OCI-LY1 (cell line): Measurements from ENCODE around the gene SH3YL1.

Source experiments
- H2AFZ ChIP-seq: fragments of 200-600 bp; sonication (generic), shearing (Covaris generic); 2 replicates; pipeline ENCODE4 v1.6.0; 2014; ENCODE audit warnings: antibody characterized with exemption, mild to moderate bottlenecking, low read length
- H3F3A ChIP-seq: fragments of 200-600 bp; sonication (generic), shearing (Covaris generic); 2 replicates; pipeline ENCODE4 v1.6.0; 2014; ENCODE audit warnings: mild to moderate bottlenecking, antibody characterized with exemption, low read length, moderate library complexity; ENCODE audit not compliant: insufficient read depth
- H3K27ac ChIP-seq: fragments of 200-600 bp; sonication (generic); 2 replicates; pipeline ENCODE4 v1.5.1; 2014; ENCODE audit warnings: low read length, mixed run types, mild to moderate bottlenecking, low read depth; ENCODE audit not compliant: poor library complexity, severe bottlenecking
- H3K27me3 ChIP-seq: fragments of 200-600 bp; sonication (generic); 2 replicates; pipeline ENCODE4 v1.6.0; 2014; ENCODE audit warnings: antibody characterized with exemption, mild to moderate bottlenecking, low read length, moderate library complexity; ENCODE audit not compliant: insufficient read depth
- H3K36me3 ChIP-seq: fragments of 200-600 bp; sonication (generic); 2 replicates; pipeline ENCODE4 v1.6.1; 2014; ENCODE audit warnings: mild to moderate bottlenecking, antibody characterized with exemption, low read length, moderate library complexity, mixed read lengths; ENCODE audit not compliant: insufficient read depth
- H3K4me1 ChIP-seq: fragments of 200-600 bp; sonication (generic); 2 replicates; pipeline ENCODE4 v1.5.1; 2014; ENCODE audit warnings: mild to moderate bottlenecking, low read length, moderate library complexity; ENCODE audit not compliant: insufficient read depth, severe bottlenecking
- H3K4me2 ChIP-seq: fragments of 200-600 bp; sonication (generic), shearing (Covaris generic); 2 replicates; pipeline ENCODE4 v1.6.1; 2014; ENCODE audit warnings: low read length
- H3K4me3 ChIP-seq: fragments of 200-600 bp; sonication (generic); 2 replicates; pipeline ENCODE4 v1.5.1; 2014; ENCODE audit warnings: low read length, low read depth, mild to moderate bottlenecking, mixed read lengths; ENCODE audit not compliant: poor library complexity, severe bottlenecking
- H3K79me2 ChIP-seq: fragments of 200-600 bp; shearing (Covaris generic); 2 replicates; pipeline ENCODE4 v1.6.1; 2016; ENCODE audit warnings: mixed run types, low read length, mixed read lengths; ENCODE audit not compliant: insufficient read depth
- H3K9ac ChIP-seq: fragments of 200-600 bp; sonication (generic), shearing (Covaris generic); 2 replicates; pipeline ENCODE4 v1.6.1; 2014; ENCODE audit warnings: mild to moderate bottlenecking, low read length, mixed read lengths
- H3K9me2 ChIP-seq: fragments of 200-600 bp; sonication (generic), shearing (Covaris generic); 2 replicates; pipeline ENCODE4 v1.6.1; 2014; ENCODE audit warnings: low read depth, mild to moderate bottlenecking, low read length, mixed read lengths
- H3K9me3 ChIP-seq: fragments of 200-600 bp; shearing (Covaris generic); 2 replicates; pipeline ENCODE4 v1.6.1; 2014; ENCODE audit warnings: low read length, mixed read lengths
- H4K20me1 ChIP-seq: fragments of 200-600 bp; sonication (generic), shearing (Covaris generic); 2 replicates; pipeline ENCODE4 v1.6.0; 2016; ENCODE audit warnings: mild to moderate bottlenecking, low read length; ENCODE audit not compliant: insufficient read depth
- CTCF ChIP-seq: fragments of 200-600 bp; sonication (generic), shearing (Covaris generic); IDR thresholded peaks from 2 replicates; pipeline ENCODE4 v1.5.1; 2017; ENCODE audit warnings: mild to moderate bottlenecking, antibody characterized with exemption, low read length, moderate library complexity, mixed read lengths
- EZH2 ChIP-seq: fragments of 200-600 bp; sonication (generic), shearing (Covaris generic); IDR thresholded peaks from 2 replicates; pipeline ENCODE4 v1.8.0; 2017; ENCODE audit warnings: borderline replicate concordance, mixed run types, mild to moderate bottlenecking, antibody characterized with exemption, low read length, moderate library complexity, mixed read lengths

SH3YL1 gene

GRCh38 chr2:254241-254640, 9.6 kb downstream of the SH3YL1 start:
- Histone ChIP-seq H4K20me1 (no peaks in the 10 kb centered on the region), H3K4me3 (no peak overlapping the region), H3K4me1 (no peaks in the 10 kb centered on the region), H3K27me3 (no peaks in the 10 kb centered on the region), H2AFZ (no peak overlapping the region), H3K79me2 (no peaks in the 10 kb centered on the region), H3K36me3 (peaks cover 11% of the 10 kb centered on the region), H3K27ac (no peak overlapping the region), H3K9ac (no peak overlapping the region), H3K9me3 (peaks cover 7% of the 10 kb centered on the region; the same call in 1 of the 2 replicates), H3F3A (no peaks in the 10 kb centered on the region), H3K9me2 (no peaks in the 10 kb centered on the region), H3K4me2 (no peak overlapping the region)
- TF ChIP-seq EZH2 (no peak), CTCF (no peak)

GRCh38 chr2:253202-253638, 10.6 kb downstream of the SH3YL1 start:
- no peaks in the 10 kb centered on the region for H3K9me2 ChIP-seq
- peaks cover 4% of the 10 kb centered on the region; the same call in 1 of the 2 replicates for H3K9me3 ChIP-seq
- H3K27me3 ChIP-seq, result no peaks in the 10 kb centered on the region
- H3K36me3 ChIP-seq, result peaks cover 8% of the 10 kb centered on the region; the same call in 1 of the 2 replicates
- no peak overlapping the region for H3K4me3 ChIP-seq
- H3K4me1 ChIP-seq, result no peaks in the 10 kb centered on the region
- TF ChIP-seq CTCF (no peak), EZH2 (no peak)
- H3K4me2 ChIP-seq, result no peak overlapping the region
- no peak overlapping the region for H3K27ac ChIP-seq
- no peak overlapping the region for H3K9ac ChIP-seq
- no peaks in the 10 kb centered on the region for H4K20me1 ChIP-seq
- H2AFZ ChIP-seq, result no peak overlapping the region
- no peaks in the 10 kb centered on the region for H3K79me2 ChIP-seq
- H3F3A ChIP-seq, result no peaks in the 10 kb centered on the region

- Histone ChIP-seq H3K9ac (no peak overlapping the region), H3K4me2 (no peak overlapping the region), H3K9me2 (no peaks in the 10 kb centered on the region), H4K20me1 (no peaks in the 10 kb centered on the region), H3K36me3 (peaks cover 12% of the 10 kb centered on the region; the same call in 1 of the 2 replicates), H3K79me2 (no peaks in the 10 kb centered on the region), H3K9me3 (no peaks in the 10 kb centered on the region), H3K27ac (no peak overlapping the region), H3F3A (no peaks in the 10 kb centered on the region), H2AFZ (no peak overlapping the region), H3K4me1 (no peaks in the 10 kb centered on the region), H3K4me3 (no peak overlapping the region), H3K27me3 (no peaks in the 10 kb centered on the region)
- TF ChIP-seq CTCF (no peak), EZH2 (no peak)
Observed at GRCh38 chr2:252001-252602, 11.7 kb downstream of the SH3YL1 start.
